Fibroblast of peridontal ligament (primary cell): ENCODE data around the gene KRT17.
"Not testable (repeated sequence)": the region's sequence is repeated elsewhere in the genome, so short reads cannot be mapped to it uniquely, and the experiment has no call there.

Experiments
- DNase-seq: peaks from one replicate; pipeline ENCODE4 v3.0.0-alpha.2; 2010; ENCODE audit errors: extremely low read depth

KRT17 gene

DNA sequence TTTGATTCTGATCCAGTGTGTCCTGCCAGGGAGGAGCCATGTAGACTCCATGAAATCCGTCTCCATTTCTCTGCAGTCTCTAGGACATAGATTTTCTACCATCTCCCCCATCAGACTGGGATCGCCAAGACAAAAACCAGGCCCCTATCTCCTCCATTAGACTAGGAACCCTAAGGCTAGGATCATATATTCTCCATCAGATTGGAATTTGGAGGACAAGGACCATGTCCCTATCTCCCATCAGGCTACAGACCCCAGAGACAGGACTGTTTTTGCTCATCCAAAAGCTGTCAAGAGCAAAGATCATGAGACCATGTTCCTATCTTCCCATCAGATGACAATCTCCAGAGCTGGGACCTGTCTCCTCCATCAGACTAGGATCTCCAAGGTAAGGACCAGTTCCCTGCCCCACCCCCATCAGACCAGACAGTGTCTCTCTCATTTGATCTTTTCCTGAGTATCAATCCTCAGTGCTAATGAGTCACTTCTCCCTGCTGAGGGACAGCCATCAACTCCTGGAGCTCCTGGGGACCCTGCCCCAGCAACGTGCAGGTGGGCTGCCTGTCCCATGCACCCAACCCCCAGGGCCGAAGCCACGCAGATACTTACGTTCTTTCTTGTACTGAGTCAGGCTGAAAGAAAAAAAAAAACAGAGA, 4.3 kb downstream of the KRT17 start:
- not testable (repeated sequence) for DNase-seq

- DNase-seq: no peak
Observed at GRCh38 chr17:41619036-41619926, 5.1 kb downstream of the KRT17 start.

- no peak for DNase-seq
Observed at GRCh38 chr17:41618341-41619035, 5.9 kb downstream of the KRT17 start.

DNA sequence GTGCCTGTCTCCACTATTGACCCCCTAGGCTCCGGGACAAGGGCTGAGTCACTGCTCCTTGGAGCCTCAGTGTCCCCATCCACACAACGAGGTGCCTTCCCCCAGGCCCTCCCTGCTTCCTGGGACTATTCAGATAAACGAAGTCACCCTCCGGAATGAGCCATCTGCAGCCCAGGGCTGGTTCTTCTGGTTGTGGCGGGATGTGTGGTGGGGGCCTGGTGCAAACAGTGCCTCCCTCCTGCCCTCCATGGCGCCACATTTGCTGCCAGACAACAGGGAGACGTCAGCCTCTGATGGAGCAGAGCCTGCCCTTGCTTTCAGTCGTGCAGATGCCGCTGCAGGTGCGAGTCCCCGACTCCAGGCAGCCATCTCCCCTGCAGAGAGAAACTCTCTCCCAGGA, 6.7 kb downstream of the KRT17 start:
- no peak for DNase-seq

DNA sequence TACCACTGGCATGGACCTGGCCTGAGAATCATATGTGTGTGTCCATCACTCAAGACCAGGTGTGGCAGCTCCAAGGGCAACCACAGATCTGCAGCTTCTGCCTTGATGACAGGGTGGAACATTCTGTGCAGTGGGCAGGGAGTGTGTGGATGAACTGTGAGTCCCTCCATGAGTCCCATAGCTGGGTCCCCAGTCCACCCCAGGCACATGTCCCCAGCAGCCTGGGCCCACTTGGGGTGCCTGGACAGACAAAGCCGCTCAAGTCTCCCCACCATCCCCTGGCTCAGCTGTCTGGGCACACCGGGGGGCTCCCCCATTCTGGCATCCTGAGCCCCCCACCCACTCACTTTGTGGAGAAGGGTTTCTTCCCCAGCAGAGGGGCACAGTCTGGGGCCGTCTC, 7.2 kb downstream of the KRT17 start:
- DNase-seq: no peak

DNA sequence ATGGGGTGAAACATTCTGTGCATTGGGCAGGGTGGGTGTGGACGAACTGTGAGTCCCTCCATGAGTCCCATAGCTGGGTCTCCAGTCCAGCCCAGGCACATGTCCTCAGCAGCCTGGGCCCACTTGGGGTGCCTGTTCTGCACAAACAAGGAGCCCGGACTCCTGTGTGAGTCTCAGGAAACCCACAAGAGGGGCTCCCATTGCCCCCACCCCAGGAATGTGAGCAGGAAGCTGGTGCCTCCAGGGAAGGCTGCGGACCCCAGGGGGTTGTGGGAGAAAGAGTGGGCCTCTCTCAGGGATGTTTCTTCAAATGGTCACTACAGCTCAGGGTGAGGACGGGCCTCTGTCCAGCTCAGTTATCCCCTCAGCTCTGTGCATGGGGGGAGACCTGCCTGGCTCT, 7.9 kb downstream of the KRT17 start:
- DNase-seq: not testable (repeated sequence)

DNA sequence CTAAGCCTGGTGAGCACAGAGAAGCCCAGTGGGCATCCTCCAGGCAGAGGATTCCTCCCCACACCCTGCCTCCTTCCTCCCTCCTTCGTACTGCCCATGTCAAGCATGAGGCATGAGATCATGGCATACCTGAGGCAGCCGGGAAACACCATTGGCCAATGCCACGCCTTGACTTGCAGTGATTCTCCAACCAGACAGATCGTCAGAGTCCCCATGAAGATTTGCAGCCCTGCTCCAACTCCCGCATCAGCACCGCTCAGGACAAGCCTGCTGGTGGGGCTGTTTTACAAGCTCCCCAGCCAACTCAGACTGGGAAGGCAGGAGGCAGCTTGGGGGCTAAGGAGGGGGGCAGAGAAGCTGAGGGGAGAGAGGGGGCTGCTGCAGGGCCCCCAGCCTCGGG, 8.9 kb downstream of the KRT17 start:
- no peak for DNase-seq

DNA sequence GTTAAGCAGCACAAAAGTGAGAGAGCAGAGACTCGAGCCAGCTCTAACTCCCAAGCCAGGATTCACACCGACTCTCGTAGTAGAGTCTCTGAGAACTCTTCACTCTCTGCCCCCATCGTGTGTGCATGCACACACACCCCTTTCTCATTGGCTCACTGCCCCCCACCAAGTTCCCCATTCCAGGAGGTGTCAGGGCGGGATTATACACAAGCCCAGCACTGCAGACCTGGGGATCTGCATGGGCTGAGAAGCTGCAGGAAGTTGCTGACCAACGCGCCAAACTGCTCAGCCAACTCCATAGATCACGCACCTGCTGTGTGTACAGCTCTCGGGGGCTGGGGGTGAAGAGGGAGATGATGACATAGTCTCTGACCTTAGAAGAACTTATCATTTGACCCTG, 9.6 kb downstream of the KRT17 start:
- not testable (repeated sequence) for DNase-seq

DNA sequence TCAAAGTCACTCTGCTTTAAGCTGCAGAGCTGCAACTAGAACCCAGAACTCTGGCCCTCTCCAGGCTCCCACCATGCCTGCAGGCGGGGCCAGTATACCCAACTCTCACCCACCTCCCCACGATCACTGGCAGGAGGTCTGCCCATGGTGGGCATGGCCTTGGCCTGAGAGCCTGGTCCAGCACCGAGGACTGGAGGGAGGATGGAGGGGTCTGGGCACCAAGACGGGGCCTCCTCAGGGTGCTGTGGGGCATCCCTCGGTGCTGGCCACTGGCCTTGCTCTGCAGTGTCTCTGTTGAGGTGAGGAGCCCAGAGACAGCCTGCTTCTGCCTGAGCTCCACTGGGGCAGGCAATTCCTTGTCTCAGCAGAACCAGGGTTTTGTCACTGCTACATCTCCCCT, 10.3 kb downstream of the KRT17 start:
- no peak for DNase-seq

DNA sequence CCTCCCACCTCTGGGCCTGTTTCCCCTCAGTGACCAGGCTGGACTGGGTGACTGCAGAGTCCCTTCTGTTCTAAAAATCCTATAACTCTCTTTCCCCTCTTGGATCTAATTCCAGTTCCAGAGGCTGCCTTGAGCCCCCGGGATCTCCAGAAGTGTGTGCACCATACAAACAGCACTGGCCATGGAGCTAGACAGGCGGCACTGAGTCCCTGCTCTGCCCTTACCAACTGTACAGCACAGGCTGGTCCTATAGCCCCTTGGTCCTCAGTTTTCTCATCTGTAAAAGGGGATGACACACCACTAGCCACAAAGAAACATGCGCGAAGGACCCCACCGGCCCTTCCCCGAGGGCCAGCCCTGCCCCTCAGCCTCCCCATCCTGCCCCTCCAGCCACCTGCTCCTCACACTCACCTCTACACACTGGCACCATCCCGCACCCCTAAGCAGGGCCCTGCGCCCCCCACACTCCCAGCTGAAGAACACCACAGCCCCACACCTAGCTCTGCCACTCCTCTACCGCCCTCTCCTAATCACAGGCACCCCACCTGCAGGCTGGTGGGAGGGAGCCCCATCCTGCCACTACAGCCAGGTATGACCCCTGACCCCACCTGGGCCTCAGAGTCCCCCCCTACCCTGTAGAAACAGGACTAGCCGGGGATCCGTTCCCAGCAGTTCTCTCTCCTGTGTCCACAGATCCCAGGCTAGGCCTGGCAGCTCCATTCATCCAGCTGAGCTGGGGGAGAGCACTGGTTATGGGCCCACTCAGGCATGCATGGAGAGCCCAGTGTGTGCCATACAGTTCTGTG, 10.9 kb downstream of the KRT17 start:
- DNase-seq: no peak

- peak; percentile 43 for DNase-seq
Observed at GRCh38 chr17:41612376-41613160, 11.8 kb downstream of the KRT17 start, which contains the start of gene KRT16. TSS of gene KRT16 (minus strand) at chr17:41612767. CDS start at chr17:41612688, 79 bp downstream.

GRCh38 chr17:41610965-41611640, 13.3 kb downstream of the KRT17 start:
- no peak for DNase-seq

- DNase-seq: not testable (repeated sequence)
Observed at GRCh38 chr17:41610061-41610517, 14.3 kb downstream of the KRT17 start.

DNA sequence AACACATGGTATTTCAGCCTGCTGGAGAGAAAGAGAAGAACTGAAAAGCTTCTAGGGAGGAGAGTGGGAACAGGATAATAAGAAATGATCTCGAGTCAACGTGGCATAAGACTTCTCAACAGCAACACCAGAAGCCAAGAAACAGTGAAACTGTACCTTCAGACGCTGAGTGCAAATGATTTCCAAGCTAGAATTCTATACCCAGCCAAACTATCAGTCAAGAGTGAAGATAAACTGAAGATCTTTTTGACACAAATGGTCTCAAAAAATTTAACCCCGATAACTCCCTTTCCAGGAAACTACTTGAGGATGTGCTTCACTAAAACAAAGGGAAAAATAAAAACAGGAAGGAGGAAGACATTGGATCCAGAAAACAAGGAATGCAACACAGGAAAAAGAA, 17.4 kb downstream of the KRT17 start:
- not testable (repeated sequence) for DNase-seq

DNA sequence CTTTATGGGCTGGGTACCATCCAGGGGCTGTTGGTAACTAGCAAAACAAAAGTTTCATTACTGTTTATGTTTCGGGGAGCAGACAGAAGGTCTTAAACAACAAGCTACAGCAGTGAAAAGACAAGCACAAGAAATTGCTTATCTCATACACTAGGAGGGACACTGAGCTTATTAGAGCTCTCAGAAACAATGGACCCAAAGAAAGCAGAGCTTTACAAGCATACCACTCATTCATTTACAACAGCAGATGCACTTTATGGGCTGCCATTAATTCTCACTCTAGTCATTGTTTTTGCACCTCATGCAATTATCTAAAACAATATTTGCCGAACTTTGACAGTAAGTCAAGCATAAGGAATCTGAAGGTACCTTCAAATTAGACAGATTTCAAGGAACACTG, 21.9 kb downstream of the KRT17 start:
- DNase-seq: no peak

- DNase-seq: no peak
Observed at GRCh38 chr17:41600318-41600717, 24.1 kb downstream of the KRT17 start.

GRCh38 chr17:41599680-41600079, 24.7 kb downstream of the KRT17 start:
- DNase-seq: no peak

- DNase-seq: no peak
Observed at GRCh38 chr17:41595585-41595984, 28.8 kb downstream of the KRT17 start.

DNA sequence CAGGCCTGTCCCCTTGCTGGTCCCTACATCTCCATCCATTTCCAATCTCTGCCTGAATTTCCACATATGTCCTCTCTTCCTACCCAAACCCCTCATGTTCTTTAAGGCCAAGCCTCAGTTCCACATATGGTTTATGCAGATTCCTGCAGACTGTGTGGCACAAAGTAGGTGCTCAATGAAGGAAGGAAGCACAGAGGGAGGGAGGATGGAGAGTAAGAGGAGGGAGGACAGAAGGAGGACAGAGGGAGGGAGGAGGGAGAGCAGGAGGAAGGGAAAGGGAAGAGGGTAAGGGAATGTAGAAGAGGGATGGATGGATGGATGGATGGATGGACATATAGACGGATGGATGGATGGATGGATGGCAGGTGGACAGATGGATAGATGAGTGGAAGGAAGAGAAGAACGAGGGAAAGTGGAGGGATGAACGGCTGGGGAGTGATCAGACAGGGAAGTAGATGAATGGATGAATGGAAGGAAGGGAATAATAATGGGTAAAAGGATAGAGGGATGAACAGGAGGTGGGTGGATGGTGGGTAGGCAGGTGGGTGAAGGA, 29.9 kb downstream of the KRT17 start:
- DNase-seq: no peak
